GM18498 (cell line): ENCODE results near the gene UIMC1.

Experiments
- ATAC-seq: cut with Tn5 transposase; IDR thresholded peaks from one replicate; pipeline ENCODE4 v1.9.1; 2021; ENCODE audit warnings: mild to moderate bottlenecking, moderate library complexity; ENCODE audit not compliant: unreplicated experiment

UIMC1 gene

GRCh38 chr5:176955895-176956294, 50.7 kb downstream of the UIMC1 start:
- ATAC-seq = no peak

- ATAC-seq = no peak
Observed at GRCh38 chr5:176954050-176954449, 52.5 kb downstream of the UIMC1 start.

GRCh38 chr5:176952531-176953193, 53.9 kb downstream of the UIMC1 start:
- no peak for ATAC-seq

GRCh38 chr5:176948458-176948857, 58.1 kb downstream of the UIMC1 start:
- no peak for ATAC-seq

- no peak for ATAC-seq
Observed at GRCh38 chr5:176947847-176948246, 58.7 kb downstream of the UIMC1 start.

- ATAC-seq = no peak
Observed at GRCh38 chr5:176944268-176944667, 62.3 kb downstream of the UIMC1 start.

- no peak for ATAC-seq
Observed at GRCh38 chr5:176943816-176944215, 62.8 kb downstream of the UIMC1 start.

GRCh38 chr5:176941951-176942350, 64.6 kb downstream of the UIMC1 start:
- ATAC-seq = no peak

GRCh38 chr5:176938472-176938871, 68.1 kb downstream of the UIMC1 start:
- no peak for ATAC-seq

- no peak for ATAC-seq
Observed at GRCh38 chr5:176935017-176935416, 71.6 kb downstream of the UIMC1 start.

- ATAC-seq = no peak
Observed at GRCh38 chr5:176934309-176934930, 72.2 kb downstream of the UIMC1 start.

GRCh38 chr5:176929654-176930053, 76.9 kb downstream of the UIMC1 start:
- ATAC-seq = no peak

- ATAC-seq = no peak
Observed at GRCh38 chr5:176927562-176927961, 79.0 kb downstream of the UIMC1 start.

GRCh38 chr5:176922817-176923216, 83.8 kb downstream of the UIMC1 start:
- ATAC-seq = no peak

- ATAC-seq = no peak
Observed at GRCh38 chr5:176921714-176922113, 84.9 kb downstream of the UIMC1 start.

- no peak for ATAC-seq
Observed at GRCh38 chr5:176918613-176919012, 88.0 kb downstream of the UIMC1 start.

GRCh38 chr5:176916337-176916736, 90.2 kb downstream of the UIMC1 start:
- no peak for ATAC-seq

- no peak for ATAC-seq
Observed at GRCh38 chr5:176915906-176916305, 90.7 kb downstream of the UIMC1 start.

GRCh38 chr5:176912115-176912514, 94.5 kb downstream of the UIMC1 start:
- no peak for ATAC-seq

- no peak for ATAC-seq
Observed at GRCh38 chr5:176908675-176909368, 97.8 kb downstream of the UIMC1 start.

- no peak for ATAC-seq
Observed at GRCh38 chr5:176906796-176907195, 99.8 kb downstream of the UIMC1 start.

GRCh38 chr5:176906126-176906525, 100.5 kb downstream of the UIMC1 start:
- no peak for ATAC-seq
